ENCODE results near the gene PKLR.

PKLR gene

DNA sequence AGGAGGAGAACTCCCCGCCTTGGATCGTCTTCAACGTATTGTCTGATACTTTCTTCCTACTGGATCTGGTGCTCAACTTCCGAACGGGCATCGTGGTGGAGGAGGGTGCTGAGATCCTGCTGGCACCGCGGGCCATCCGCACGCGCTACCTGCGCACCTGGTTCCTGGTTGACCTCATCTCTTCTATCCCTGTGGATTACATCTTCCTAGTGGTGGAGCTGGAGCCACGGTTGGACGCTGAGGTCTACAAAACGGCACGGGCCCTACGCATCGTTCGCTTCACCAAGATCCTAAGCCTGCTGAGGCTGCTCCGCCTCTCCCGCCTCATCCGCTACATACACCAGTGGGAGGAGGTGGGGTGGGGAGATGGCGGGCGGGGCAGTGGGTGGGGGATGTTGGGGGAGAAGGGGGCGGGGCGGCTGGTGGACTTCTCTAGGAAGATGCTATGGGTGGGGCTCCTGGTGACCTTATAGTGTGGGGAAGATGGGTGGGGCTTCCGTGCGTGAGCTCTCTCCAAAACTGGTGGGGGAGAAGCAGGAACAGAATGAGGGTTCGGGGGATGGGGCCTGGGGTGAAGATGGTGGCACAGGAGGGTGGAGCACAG, 18.6 kb downstream of the PKLR start:
- no peak for DNase-seq

DNA sequence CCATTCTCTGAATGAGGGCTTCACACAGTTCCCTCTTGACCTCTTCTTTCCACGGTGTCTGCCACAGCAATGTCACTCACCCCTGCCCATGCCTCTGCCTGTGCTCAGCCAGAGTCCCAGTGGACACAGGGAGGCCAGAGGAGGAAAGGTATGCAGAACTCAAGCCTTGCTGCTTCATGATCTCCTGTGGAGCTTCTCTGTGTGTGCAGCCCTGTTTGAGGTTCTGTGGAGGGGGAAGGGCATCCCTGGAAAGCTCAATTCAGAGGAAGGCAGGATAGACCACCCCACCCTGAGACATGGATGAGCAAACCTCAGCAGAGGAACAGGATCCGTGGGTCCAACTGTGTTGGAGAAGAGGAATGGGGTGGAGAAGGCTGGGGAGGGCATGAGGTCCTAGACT, 22.0 kb downstream of the PKLR start:
- DNase-seq, result no peak

DNA sequence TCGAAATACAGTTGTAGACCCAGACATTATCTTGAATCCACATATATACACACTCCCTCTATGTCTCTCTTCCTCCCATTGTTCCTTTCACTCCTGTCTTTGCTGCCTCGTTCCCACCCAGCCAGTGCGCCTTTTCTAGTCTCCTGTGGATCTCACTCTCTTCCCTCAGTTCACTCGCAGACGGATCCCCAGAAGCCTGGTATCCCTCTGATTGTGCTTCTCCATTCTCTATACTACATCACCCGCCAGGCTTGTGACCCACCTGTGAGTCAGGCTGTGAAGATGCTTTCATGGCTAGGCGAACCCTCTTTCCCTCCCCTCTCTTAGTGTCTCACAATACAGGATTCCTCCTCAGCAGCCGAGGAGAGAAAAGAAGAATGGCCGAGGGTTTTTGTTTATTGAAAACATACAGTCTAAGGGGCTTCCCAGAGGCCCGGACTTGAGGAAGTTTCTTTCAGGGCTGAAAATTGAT, 22.5 kb downstream of the PKLR start:
- no peak for DNase-seq

DNA sequence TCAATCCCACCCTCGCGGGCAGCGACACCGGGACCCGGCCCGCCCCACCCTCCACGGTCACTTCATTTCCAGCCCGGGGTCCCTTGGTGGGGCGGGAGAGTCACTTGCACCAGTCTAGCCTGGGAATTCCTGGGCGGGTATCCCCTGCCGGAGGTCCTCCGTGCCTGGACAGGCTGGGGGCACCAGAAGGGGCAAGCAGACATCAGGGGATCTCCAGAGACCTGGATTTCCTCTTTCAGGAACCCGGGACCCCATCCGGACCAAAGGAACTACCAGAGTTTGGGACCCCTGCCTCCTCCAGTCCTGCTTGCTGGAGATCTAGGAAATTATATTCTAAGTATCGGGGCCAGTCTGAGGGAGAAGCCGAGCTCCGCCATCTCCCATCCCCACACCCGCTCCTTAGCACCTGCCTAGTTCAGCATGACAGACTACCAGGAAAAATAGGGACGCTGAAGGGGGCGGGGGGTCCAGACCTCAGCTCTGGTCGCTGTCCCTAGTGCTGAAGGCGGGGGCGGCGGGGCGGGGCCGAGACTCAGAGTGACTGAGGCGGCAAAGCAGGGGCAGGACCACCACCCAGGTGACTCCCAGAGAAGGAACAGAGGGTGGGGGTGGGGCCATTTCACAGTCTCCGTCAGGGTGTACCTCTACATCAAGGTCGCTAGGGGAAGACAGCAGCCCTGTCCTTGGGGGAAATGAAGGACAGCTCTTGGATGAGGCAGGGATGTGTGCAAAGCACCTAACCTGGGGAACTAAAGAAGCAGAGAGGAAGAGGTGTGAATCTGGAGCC, 23.1 kb downstream of the PKLR start:
- peak; percentile 79 for DNase-seq

DNA sequence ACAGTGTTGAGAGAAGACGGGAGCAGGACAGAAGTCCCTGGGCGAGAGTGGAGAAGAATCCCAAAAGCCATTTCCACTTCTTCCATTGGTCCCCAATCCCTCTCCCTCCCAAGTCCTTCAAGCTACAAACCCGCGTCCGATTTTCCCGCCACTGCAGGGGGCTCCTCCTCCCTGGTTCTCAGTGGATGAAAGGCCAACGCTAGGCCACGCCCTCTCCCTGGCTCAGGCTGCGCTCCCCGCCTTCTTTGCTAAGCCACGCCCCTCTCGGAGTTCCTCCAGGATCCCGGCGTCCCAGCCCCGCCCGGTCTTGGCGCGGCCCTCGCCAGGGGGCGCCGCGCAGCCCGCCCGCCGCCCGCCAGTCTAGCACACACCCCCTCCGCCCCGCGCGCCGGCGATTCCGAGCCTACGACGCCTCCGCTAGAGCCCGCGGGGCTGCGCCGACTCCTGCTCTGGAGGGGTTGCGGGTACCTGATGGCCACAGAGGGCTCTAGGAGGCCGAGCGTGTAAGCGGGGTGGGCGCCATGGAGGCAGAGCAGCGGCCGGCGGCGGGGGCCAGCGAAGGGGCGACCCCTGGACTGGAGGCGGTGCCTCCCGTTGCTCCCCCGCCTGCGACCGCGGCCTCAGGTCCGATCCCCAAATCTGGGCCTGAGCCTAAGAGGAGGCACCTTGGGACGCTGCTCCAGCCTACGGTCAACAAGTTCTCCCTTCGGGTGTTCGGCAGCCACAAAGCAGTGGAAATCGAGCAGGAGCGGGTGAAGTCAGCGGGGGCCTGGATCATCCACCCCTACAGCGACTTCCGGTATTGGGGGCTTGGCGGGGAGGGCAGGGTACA, 24.0 kb downstream of the PKLR start, which contains the start of gene HCN3:
TSS of gene HCN3 (plus strand) at position 394 of the 832 bp plus-strand sequence. CDS start at position 522, 128 bp downstream.
- peak; percentile 96 for DNase-seq

DNA sequence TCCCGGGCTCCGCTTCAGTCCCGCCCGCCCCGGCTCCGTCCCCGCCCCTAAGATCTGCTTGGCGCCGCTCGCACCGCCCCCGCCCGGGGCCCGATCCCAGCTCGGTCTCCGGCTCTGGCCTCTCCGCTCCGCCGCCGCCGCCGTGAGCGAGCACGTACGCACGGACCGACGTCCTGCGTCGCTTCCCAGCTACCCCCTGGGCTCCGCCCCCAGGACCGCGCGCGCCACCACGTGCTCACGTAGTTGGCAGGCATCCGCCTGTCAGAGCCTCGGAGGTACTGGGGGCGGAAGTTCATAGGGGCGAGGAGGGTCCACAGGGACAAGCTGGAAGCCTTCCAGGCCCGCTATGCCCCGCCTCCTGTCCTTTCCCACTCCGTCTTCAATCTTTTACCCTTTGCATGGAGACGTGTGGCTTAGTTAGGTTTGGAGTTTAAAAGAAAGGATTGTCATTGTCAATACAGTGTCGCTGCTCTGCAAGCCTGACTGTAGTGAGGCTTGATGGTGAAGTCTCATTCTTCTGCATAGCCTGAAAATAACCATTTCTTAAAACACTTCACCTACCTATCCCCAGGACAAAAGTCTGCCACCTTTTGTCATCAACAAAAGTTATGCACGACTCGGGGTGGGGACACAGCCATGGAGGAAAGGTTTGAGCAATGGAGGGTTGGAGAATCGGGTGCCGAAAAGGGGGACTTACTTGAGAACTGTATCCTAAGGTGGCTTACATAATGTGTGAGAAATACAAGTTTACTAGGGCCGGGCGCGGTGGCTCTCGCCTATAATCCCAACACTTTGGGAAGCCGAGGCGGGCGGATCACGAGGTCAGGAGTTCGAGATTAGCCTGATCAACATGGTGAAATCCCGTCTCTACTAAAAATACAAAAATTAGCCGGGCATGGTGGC, 27.6 kb downstream of the PKLR start, which contains the start of gene CLK2:
TSS of gene CLK2 (minus strand) at position 162 of the 903 bp plus-strand sequence. CDS start 2,527 bp downstream, outside the sequence.
- DNase-seq, result peak; percentile 99

DNA sequence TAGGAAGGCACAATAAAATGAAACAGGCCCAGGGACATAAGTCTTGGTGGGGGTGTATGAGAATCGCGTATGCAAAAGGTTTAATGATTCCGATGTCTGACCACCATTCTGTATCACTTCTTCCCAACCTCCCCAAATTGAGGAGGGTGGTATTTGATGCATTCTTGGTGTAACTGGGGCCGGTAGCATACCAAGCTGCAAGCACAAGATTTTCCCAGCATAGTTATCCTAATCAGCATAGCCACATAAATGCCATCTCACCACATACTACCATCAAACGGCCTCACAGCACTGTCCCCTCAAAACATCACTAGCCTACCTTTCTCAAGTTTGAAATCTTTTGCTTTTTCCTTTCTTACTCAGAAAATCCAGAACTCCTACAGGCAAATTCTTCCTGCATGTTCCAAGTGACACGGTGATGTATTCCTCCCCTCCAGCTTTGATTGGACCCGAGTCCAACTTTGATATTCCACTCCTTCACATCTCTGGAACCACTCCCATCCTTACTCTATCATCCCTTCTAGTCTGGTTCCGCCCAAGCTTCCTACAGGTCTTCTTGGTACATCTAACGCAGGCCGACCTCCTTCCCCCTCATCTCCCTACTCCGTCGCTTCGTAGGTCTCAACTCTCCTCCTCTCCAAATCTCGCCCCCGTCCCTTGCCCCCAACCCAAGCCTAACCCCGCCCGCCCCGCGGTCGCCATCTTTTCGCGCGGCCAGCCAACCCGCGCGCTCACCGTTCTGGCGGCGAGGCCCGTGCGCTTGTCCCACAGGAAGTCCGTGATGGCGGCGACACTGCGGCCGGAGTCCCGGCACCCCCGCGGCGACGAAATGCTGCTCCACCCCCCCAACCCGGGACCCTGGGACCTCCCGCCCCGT, 28.5 kb downstream of the PKLR start:
- DNase-seq, result no peak

DNA sequence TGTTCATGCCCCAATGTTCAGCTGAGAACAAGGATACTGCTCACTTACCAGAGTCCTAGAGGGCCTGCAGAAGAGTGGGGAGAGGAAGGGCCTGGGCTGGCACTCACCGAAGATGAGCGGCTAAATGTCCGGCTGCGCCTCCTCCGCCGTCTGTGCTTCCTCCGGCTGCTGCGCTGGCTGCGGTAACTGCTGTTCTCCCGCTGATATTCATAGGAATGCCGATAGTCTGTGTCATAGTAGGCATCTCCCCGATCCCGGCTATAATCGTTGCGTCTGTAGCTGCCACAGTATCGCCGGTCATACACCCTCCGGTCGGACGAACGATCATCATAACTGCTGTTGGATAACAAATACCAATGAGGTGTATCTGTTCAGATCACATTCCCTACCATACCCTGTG, 31.9 kb downstream of the PKLR start:
- no peak for DNase-seq

DNA sequence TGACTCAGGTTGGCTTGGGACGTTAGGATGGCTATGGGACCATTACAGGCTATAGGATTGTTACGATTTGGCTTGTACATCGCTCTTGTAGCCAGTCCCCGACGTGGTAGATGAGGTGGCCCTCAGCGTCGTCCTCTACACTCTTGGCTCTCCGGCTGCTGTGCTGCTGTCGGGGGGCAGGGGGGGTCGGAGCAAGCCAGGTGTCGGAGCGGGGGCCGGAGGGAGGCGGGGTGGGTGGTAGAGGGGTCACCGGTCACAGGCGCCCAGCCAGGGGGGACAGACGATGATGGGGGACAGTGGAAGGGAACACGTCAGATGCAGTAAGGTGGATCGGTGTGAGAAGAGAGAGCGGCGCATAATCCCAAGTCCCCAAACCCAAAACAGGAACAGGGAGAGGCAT, 32.6 kb downstream of the PKLR start:
- DNase-seq, result no peak

DNA sequence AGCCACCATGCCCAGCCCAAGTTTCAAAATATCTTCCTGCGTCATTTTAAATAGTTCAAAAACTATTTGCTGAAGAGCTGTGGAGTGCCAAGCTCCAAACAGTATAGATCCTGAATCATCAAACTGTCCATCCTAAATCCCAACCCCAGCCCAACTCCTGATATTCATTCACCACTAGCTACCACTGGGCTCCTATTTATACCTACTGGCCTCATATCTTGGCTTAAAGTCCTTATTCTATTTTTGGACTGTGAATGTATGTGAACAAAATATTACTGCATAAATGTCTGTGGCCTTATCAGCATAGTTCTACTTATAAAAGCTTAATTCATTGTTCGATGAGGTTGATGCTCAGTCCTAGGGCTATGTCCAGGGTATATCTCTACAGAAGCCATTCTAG, 33.9 kb downstream of the PKLR start:
- DNase-seq, result no peak

DNA sequence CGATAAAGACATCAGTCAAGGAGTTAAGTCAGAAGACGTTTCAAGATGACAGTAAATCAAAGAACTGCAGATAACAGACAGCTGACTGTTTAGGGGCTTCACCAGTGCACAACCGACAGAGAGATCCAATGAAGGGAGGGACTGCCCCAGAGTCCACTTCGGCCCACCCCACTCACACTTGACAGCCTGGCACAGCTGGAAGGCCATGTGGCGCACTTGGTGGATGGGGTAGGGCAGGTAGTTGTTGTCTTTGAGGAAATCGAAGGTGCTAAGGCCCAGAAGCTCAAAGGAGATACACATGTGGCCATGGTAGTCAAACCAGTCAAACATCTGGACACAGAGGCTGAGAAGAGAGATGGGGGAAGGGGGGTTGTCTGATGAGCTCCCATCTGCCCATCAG, 34.7 kb downstream of the PKLR start:
- no peak for DNase-seq

DNA sequence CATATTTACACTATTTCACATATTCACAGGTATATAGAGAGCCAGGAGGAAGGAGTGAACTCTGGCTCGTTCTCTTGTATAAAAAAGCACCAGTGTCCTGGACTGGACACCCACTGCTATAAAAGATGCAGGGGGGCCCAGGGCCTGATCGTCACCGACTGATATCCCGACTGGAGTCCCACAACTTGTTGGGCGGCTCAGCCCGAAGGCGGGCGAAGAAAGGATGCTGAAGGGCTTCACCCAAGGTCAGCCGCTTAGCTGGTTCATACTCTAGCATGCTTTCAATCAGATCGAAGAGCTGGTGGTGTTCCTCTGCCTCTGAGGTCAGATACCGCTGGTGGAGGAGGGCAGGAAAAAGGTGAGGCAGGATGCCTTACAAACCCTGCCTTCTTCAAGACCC, 38.2 kb downstream of the PKLR start:
- no peak for DNase-seq

DNA sequence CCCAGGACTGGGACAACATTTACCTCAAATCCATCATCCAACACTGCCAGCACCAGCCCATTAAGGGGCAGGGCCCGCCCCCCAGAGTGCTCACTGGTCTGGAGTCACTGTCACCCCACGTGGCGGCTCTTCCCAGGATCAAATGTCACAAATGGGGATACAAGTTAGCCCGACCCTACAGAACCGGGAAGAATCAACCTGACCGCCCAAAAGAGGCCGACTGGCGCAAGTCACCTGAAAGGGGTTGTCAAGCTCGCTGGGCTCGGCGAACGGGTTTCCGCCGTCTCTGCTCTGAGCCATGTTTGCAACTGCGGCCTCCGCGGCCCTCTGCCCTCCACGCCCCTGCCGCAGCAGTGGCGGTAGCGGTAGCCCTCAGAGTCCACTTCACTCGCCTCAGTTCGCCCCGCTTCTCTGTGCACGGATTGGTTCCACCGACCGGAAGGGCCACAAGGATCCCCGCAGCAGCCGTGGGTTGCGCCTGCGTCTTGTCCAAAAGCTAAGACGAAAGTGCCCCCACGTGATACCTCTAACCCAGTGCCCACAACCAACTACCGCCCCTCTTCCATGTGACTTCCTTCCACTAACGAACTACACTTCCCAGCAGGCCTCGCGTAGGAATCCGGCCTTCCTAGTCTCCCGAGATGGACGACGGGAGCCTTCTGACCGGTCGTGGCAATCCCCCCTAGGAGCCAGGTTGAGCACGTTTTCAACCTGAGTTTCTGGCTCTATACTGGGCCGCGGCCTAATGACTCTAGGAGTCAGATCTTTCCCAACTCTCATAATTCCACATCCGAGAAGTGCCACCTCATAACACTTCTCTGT, 39.2 kb downstream of the PKLR start, which contains the start of gene SCAMP3:
TSS of gene SCAMP3 (minus strand) at position 509 of the 822 bp plus-strand sequence. CDS start at position 300, 209 bp downstream.
- DNase-seq, result peak; percentile 96

DNA sequence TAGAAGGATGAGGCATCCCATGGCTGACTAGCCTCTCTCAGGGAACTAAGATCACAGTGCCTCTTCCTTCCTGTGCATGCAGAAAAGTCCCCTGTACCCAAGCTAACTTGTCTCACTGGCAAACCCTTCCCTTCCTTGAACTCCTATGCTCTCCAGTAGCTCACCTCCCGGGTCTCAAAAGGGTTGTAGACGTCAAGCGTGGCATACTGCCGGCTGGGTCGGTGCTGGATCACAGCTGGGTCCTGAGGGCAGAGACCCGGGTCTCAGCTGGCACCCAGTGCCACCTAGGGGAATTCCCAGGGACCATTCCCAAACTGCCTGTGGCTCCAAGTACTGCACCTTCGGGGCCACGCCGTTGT, 39.8 kb downstream of the PKLR start:
- DNase-seq, result no peak

DNA sequence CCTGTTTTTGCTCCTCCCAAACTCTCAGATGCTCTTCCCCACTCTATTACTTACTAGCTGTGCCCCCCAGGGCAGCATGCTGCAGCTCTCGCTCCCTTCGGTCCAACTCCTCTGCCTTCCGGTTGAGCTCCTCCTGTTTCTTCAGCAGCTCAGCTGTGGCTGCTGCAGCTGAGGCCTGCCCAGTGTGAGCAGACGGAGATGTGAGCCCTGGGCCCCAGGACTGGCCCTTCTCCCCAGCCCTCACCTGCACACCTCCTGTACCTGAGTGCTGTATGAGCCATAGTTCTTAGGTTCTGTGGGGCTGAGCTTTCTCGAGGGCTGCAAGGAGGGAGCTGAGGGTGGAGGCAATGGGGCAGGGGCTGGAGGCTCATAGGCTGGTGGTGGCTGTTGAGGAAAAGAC, 41.0 kb downstream of the PKLR start:
- no peak for DNase-seq

DNA sequence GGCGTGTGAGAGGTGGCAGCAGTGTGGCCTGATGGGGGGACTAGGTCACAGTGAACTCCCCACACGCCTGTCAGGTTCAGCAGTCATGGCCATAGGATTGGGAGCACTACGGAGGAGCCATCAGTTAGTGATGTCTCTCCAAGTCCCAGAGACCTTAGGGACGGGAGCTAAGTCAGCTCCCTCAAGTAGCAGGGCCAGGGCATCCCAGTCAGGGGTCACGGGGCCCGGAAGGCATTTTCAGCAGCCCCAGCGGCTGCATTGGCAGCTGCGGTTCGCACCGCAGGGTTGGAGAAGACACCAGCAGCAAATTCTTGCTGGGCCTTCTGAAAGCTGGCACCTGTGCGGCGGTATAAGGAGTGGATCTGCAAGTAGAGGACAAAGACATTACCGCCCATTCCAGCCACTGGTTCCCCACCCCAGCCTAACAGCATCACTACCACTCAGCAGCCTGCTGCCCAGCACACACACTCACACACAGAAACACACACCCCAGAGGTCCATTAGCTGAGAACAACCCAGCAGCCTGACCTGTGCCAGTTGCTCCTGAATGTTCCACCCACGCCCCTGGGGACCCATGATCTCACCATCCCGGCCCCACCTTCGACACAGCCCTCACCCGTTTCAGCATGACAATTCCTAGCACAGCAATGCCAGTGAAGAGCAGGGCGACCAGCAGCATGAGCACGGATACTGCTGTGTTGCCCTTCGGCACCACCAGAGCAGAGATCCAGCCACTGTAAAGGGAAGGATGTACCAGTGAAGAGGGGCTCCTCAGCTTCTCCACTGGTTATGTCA, 45.0 kb downstream of the PKLR start:
- DNase-seq, result no peak

DNA sequence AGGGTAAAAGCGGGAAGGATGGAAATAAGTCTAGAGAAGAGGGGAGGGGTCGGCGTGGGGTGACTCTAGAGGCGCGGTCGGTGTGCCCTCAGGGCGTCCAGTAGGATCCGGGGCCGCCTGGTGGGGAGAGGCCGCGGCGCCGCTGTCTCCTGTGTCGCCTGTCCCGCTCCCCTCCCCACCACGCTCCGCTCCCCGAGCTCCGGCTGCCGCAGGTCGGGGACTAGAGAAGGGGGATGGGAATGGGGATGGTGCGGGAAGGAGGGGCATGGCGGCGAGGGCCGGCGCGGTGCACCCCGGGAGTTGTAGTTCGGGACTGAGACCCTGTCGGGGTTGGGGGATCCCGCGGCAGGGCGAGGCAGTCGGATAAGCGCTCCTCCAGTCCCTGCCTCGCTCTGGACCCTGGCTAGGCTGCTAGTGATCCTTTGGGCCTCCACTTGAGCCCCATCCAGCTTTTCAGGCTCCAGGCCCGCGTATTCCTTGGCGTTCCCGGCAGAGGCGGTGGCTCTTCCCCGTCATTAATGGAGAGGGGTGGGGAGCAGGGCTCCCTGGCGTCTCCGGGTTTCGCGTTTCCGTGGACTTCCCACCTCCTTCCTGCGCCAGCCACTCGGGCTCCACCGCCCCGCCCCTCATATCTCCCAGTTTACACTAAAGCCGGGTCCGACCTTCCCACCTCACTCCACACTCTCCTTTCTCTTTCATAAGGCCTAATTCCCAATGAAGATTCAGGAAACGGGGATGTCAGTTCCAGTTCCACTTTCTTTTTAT, 45.8 kb downstream of the PKLR start, which contains the start of gene ENTREP3:
TSS of gene ENTREP3 (minus strand) at position 241 of the 765 bp plus-strand sequence. CDS start 606 bp downstream, outside the sequence.
- peak; percentile 92 for DNase-seq

DNA sequence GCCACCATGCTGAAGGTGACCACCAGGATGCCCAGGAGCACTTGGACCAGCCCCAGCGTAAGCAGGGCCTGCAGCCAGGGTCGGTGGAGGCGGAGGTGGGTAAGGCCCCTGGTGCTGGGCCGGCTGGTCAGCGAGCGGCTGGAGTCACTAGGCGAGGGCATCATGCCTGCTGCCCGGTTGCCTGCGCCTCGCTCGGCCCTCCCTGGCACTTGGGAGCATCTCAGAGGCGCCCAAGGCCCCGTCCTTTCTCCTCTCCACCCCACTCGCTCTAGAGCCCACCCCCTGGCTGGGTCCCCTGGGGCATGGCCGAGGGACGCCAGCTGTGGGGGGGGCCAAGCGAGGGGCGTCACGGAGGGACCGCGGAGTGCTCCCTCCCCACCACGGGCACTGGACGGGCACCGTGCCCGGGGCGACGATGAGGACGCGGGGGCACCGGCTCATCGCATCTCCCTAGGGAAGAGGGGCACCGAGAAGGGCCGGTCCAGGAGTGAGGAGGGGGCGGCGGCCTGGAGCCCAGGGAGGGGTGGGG, 46.5 kb downstream of the PKLR start:
- DNase-seq, result no peak

All from 8988T (cell line).